SH-SY5Y (cell line): ENCODE data around the gene MAPK8IP3.

Experiments
- GATA2 ChIP-seq: IDR thresholded peaks from 2 replicates; pipeline ENCODE4 v1.6.1; 2011; ENCODE audit warnings: mild to moderate bottlenecking, low read depth, low read length
- GATA3 ChIP-seq: IDR thresholded peaks from 2 replicates; pipeline ENCODE4 v1.6.1; 2011; ENCODE audit warnings: low read depth, mild to moderate bottlenecking, low read length, moderate library complexity

- TF ChIP-seq GATA2 (no peak), GATA3 (no peak)
Measured at GRCh38 chr16:1765826-1766225, 59.8 kb downstream of the MAPK8IP3 start.
